Measurements from ENCODE around the gene COX19.

The COX19 gene

GRCh38 chr7:999941-1000935, 24.9 kb upstream of the COX19 start:
- no peak for DNase-seq (ENCODE audit: low read depth)
- no peak overlapping the region for H3K4me3 ChIP-seq (ENCODE audit: low read depth, low read length)

GRCh38 chr7:999149-999879, 24.0 kb upstream of the COX19 start:
- no peak overlapping the region for H3K4me3 ChIP-seq (ENCODE audit: low read depth, low read length)
- DNase-seq (ENCODE audit: low read depth): no peak
- TF ChIP-seq, protein P1, sequence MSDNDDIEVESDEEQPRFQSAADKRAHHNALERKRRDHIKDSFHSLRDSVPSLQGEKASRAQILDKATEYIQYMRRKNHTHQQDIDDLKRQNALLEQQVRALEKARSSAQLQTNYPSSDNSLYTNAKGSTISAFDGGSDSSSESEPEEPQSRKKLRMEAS (IDR thresholded peaks at IDR 0.05; ENCODE audit: low read depth, low read length): no peak
- TF ChIP-seq, protein P2, sequence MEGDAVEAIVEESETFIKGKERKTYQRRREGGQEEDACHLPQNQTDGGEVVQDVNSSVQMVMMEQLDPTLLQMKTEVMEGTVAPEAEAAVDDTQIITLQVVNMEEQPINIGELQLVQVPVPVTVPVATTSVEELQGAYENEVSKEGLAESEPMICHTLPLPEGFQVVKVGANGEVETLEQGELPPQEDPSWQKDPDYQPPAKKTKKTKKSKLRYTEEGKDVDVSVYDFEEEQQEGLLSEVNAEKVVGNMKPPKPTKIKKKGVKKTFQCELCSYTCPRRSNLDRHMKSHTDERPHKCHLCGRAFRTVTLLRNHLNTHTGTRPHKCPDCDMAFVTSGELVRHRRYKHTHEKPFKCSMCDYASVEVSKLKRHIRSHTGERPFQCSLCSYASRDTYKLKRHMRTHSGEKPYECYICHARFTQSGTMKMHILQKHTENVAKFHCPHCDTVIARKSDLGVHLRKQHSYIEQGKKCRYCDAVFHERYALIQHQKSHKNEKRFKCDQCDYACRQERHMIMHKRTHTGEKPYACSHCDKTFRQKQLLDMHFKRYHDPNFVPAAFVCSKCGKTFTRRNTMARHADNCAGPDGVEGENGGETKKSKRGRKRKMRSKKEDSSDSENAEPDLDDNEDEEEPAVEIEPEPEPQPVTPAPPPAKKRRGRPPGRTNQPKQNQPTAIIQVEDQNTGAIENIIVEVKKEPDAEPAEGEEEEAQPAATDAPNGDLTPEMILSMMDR (IDR thresholded peaks at IDR 0.05; ENCODE audit: low read depth, low read length): no peak
- TF ChIP-seq POLR2A (IDR thresholded peaks at IDR 0.05; ENCODE audit: extremely low read depth, insufficient read length): no peak
- TF ChIP-seq MYC (IDR thresholded peaks at IDR 0.05; ENCODE audit: low read depth, low read length): no peak

More at GRCh38 chr7:999941-1000935, 24.9 kb upstream of the COX19 start:
- TF ChIP-seq, protein P1 (IDR thresholded peaks at IDR 0.05; ENCODE audit: low read depth, low read length): no peak
- no peak for TF ChIP-seq MYC (IDR thresholded peaks at IDR 0.05; ENCODE audit: low read depth, low read length)
- TF ChIP-seq POLR2A (IDR thresholded peaks at IDR 0.05; ENCODE audit: extremely low read depth, insufficient read length): no peak
- TF ChIP-seq, protein P2 (IDR thresholded peaks at IDR 0.05; ENCODE audit: low read depth, low read length): no peak

GRCh38 chr7:997404-998395, 22.4 kb upstream of the COX19 start:
- H3K4me3 ChIP-seq (ENCODE audit: low read depth, low read length): no peak overlapping the region
- TF ChIP-seq, protein P2 (IDR thresholded peaks at IDR 0.05; ENCODE audit: low read depth, low read length): no peak
- TF ChIP-seq MYC (IDR thresholded peaks at IDR 0.05; ENCODE audit: low read depth, low read length) (no peak), POLR2A (IDR thresholded peaks at IDR 0.05; ENCODE audit: extremely low read depth, insufficient read length) (no peak)
- TF ChIP-seq, protein P1 (IDR thresholded peaks at IDR 0.05; ENCODE audit: low read depth, low read length): no peak
- no peak for DNase-seq (ENCODE audit: low read depth)

DNA sequence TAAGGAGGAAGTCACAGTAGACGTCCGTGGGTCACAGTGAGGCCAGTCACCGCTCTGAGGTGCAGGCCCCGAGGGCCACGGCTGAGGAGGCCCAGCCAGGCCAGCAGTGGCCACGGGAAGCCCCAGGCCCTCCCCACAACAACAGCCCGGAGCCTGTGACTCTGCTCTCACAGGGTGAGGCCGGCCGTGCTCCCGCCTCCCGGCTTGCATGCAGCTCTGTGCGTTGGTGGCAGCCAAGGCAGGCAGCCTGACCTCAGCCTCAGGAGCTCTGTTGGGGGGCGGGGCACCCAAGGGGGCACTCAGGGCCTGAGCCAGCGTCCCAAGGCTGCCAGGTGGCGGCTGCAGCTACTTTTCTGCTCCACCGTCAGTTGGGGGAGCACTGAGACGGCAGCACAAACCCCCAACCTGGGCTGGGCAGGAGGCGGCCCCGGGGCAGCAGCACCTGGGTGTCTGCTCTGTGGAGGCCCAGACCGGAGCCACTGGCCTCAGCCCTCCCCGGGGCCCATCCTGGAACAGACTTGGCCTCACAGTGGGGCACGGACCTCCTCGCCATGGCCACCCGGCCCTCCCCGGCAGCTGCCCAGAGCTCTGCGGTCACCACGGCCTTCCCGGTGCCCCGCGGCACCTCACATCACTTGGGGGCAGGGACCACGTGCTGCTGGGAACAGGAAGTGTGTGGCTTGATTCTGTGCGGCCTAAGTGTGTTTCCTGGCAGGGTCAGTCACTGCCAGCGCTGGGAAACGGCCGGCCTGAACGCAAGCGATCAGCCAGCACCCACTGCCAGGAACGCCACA, 20.9 kb upstream of the COX19 start:
- no peak for DNase-seq (ENCODE audit: low read depth)
- TF ChIP-seq POLR2A (IDR thresholded peaks at IDR 0.05; ENCODE audit: extremely low read depth, insufficient read length): no peak
- TF ChIP-seq, protein P2 (IDR thresholded peaks at IDR 0.05; ENCODE audit: low read depth, low read length): no peak
- TF ChIP-seq, protein P1 (IDR thresholded peaks at IDR 0.05; ENCODE audit: low read depth, low read length): no peak
- TF ChIP-seq MYC (IDR thresholded peaks at IDR 0.05; ENCODE audit: low read depth, low read length): no peak
- H3K4me3 ChIP-seq (ENCODE audit: low read depth, low read length): no peak overlapping the region

Data from NB4 (cell line).